Endothelial cell of umbilical vein (primary cell): ENCODE measurements around the gene SPIRE1. TPM values are rescaled to one million over a fixed set of nuclear protein-coding genes. Genes with fewer than 3 reads are reported as not detected.

Experiments
- BruUV-seq: library from RNA; stranded (reverse); fragments of 400-500 nt; replicated peaks from 2 replicates; lab custom pipeline; 2021; lab: Mats Ljungman, UMichigan
- CTCF ChIA-PET: fragments of 300-600, 350-600 bp; sonication (Branson Sonifier 250); formaldehyde crosslinking; loops from one replicate; lab custom pipeline; 2021; ENCODE audit warnings: antibody characterized with exemption, inconsistent platforms; lab: Charles Lee
- POLR2A ChIA-PET: fragments of 300-600, 350-600 bp; sonication (Branson Sonifier 250); formaldehyde crosslinking; loops from one replicate; lab custom pipeline; 2021; ENCODE audit warnings: antibody characterized with exemption, inconsistent platforms; lab: Charles Lee
- DNase-seq: peaks from one replicate; pipeline ENCODE4 v3.0.0-alpha.2; 2011; ENCODE audit warnings: low read depth, low spot score
- FAIRE-seq: peaks from 2 replicates; lab custom pipeline; 2011; peaks lifted over from hg19 to GRCh38; lab: Jason Lieb, UNC
- H2AFZ ChIP-seq: 2 replicates; pipeline ENCODE4 v1.6.0; 2012; ENCODE audit warnings: low read depth, low read length, control low read depth, inconsistent platforms
- H3K27ac ChIP-seq: 2 replicates; pipeline ENCODE4 v1.5.1; 2011; ENCODE audit warnings: low read depth, mild to moderate bottlenecking, control low read depth, low read length, moderate library complexity; ENCODE audit not compliant: insufficient read depth
- H3K27me3 ChIP-seq, 2 experiments: 2 replicates each; pipeline versions ENCODE4 v1.6.0 to v1.6.1; 2011; ENCODE audit warnings: low read length in 2 of 2, mixed read lengths in 1 of 2; ENCODE audit not compliant: control insufficient read depth in 2 of 2, insufficient read depth in 2 of 2
- H3K36me3 ChIP-seq, 2 experiments: 2 replicates in 1 of 2; 3 replicates in 1 of 2; pipeline ENCODE4 v1.5.1; 2011; ENCODE audit warnings: low read length in 2 of 2, mild to moderate bottlenecking in 1 of 2, moderate library complexity in 1 of 2; ENCODE audit not compliant: control insufficient read depth in 2 of 2, insufficient read depth in 2 of 2; ENCODE audit errors: extremely low read depth in 1 of 2
- H3K4me1 ChIP-seq: 3 replicates; pipeline ENCODE4 v1.5.1; 2011; ENCODE audit warnings: mild to moderate bottlenecking, low read length; ENCODE audit not compliant: control insufficient read depth, insufficient read depth; ENCODE audit errors: extremely low read depth
- H3K4me2 ChIP-seq: 2 replicates; pipeline ENCODE4 v1.6.1; 2011; ENCODE audit warnings: low read length, control low read depth, mixed read lengths; ENCODE audit not compliant: insufficient read depth
- H3K4me3 ChIP-seq, 3 experiments: fragments of 200-600 bp in 1 of 3; sonication (generic), shearing (Covaris generic) in 1 of 3; replicated peaks in 1 of 3; 2 replicates each; pipeline ENCODE4 v1.5.1; 2011 to 2016; ENCODE audit warnings: control low read depth in 3 of 3, low read length in 3 of 3, mild to moderate bottlenecking in 2 of 3, inconsistent platforms in 1 of 3, low read depth in 1 of 3, moderate library complexity in 1 of 3; ENCODE audit not compliant: insufficient read depth in 1 of 3
- H3K79me2 ChIP-seq: 2 replicates; pipeline ENCODE4 v1.6.0; 2012; ENCODE audit warnings: low read length, inconsistent platforms; ENCODE audit not compliant: control insufficient read depth, insufficient read depth
- H3K9ac ChIP-seq: replicated peaks from 2 replicates; pipeline ENCODE3; 2011; ENCODE audit warnings: low read length, control low read depth; ENCODE audit not compliant: insufficient read depth; ENCODE audit errors: extremely low read depth
- H3K9me1 ChIP-seq: replicated peaks from 3 replicates; pipeline ENCODE4 v1.6.0; 2011; ENCODE audit warnings: mild to moderate bottlenecking, low read length; ENCODE audit not compliant: control insufficient read depth, insufficient read depth; ENCODE audit errors: extremely low read depth
- H3K9me3 ChIP-seq: replicated peaks from 2 replicates; pipeline ENCODE4 v1.5.1; 2012; ENCODE audit warnings: low read length, inconsistent platforms; ENCODE audit not compliant: control insufficient read depth, insufficient read depth
- H4K20me1 ChIP-seq: replicated peaks from 2 replicates; pipeline ENCODE3; 2011; ENCODE audit warnings: mild to moderate bottlenecking, low read length; ENCODE audit not compliant: control insufficient read depth, insufficient read depth; ENCODE audit errors: extremely low read depth
- CTCF ChIP-seq, 2 donors: IDR thresholded peaks; 1 replicate in 1 of 2; 2 replicates in 1 of 2; pipeline ENCODE4 v1.5.1; 2011; ENCODE audit warnings: low read length in 2 of 2, mild to moderate bottlenecking in 2 of 2, moderate library complexity in 2 of 2, control low read depth in 1 of 2, inconsistent platforms in 1 of 2, low read depth in 1 of 2; ENCODE audit not compliant: insufficient read depth in 1 of 2; ENCODE audit errors: extremely low read depth in 1 of 2
- EZH2 ChIP-seq: IDR thresholded peaks from 2 replicates; pipeline ENCODE4 v1.6.1; 2012; ENCODE audit warnings: borderline replicate concordance, low read depth, mild to moderate bottlenecking, moderate library complexity, low read length, inconsistent platforms; ENCODE audit not compliant: severe bottlenecking
- FOS ChIP-seq: IDR thresholded peaks from 2 replicates; pipeline ENCODE4 v1.6.1; 2011; ENCODE audit warnings: mild to moderate bottlenecking, low read length, moderate library complexity, borderline replicate concordance; ENCODE audit not compliant: insufficient read depth
- GATA2 ChIP-seq: IDR thresholded peaks from 2 replicates; pipeline ENCODE4 v1.7.0; 2011; ENCODE audit warnings: low read depth, mild to moderate bottlenecking, moderate library complexity, mixed read lengths, low read length; ENCODE audit not compliant: insufficient read length, insufficient read depth
- JUN ChIP-seq: IDR thresholded peaks from 2 replicates; pipeline ENCODE4 v1.6.1; 2011; ENCODE audit warnings: borderline replicate concordance, low read depth; ENCODE audit not compliant: insufficient read length, insufficient read depth
- MYC ChIP-seq: IDR thresholded peaks from one replicate; pipeline ENCODE4 v1.6.1; 2011; ENCODE audit warnings: mild to moderate bottlenecking, low read depth, low read length
- POLR2A ChIP-seq: IDR thresholded peaks from 2 replicates; pipeline ENCODE4 v1.6.1; 2012; ENCODE audit warnings: low read depth, mild to moderate bottlenecking, control low read depth, low read length
- POLR2AphosphoS5 ChIP-seq: IDR thresholded peaks from 2 replicates; pipeline ENCODE4 v1.6.1; 2012; ENCODE audit warnings: low read depth, mild to moderate bottlenecking, control low read depth, low read length, moderate library complexity; ENCODE audit not compliant: insufficient read depth
- dilution Hi-C: fragments of 300-500 bp; cut with MboI; formaldehyde crosslinking; loops from one replicate; pipeline ENCODE4 v1.15.0; 2019; ENCODE audit warnings: low sequenced_read_pairs; ENCODE audit not compliant: extremely low pct_ligation_motif_present
- intact Hi-C: fragments of 100-400 bp; cut with micrococcal nuclease; formaldehyde crosslinking; loops from one replicate; pipeline ENCODE4 v1.10.0; 2022
- polyA plus RNA-seq, 4 experiments: library from polyadenylated mRNA; depleted of rRNA in 3 of 4; stranded (reverse) in 3 of 4; unstranded in 1 of 4; fragments of >200 nt; gene quantifications; 2 replicates each; pipeline versions ENCODE4 v1.2.1 to v1.2.3, GENCODE V29; 2011 to 2012; ENCODE audit warnings: missing spikeins in 1 of 4
- total RNA-seq: library from RNA; stranded (reverse); gene quantifications from 2 replicates; pipeline ENCODE4 v1.2.3, GENCODE V29; 2021
- TF ChIP-seq, protein P1 (sequence below): IDR thresholded peaks from 2 replicates; pipeline ENCODE4 v1.6.1; 2011; ENCODE audit not compliant: insufficient read depth, insufficient read length

The SPIRE1 gene
- total and polyA plus RNA-seq, 2 donors (not counting 3 experiments of a cell fraction or from before 2014, with no cell fraction given), result 13.1 to 44.0 TPM

GRCh38 chr18:12659904-12660605, 2.1 kb upstream of the SPIRE1 start:
- Histone ChIP-seq H3K4me1 (peaks cover 35% of the 10 kb centered on the region), H4K20me1 (no peaks in the 10 kb centered on the region), H3K9me3 (no peaks in the 10 kb centered on the region), H3K4me2 (peak overlapping the region; percentile 73), H2AFZ (no peak overlapping the region), H3K9me1 (no peaks in the 10 kb centered on the region), H3K27me3 (no peaks in the 10 kb centered on the region), H3K9ac (peak overlapping the region; percentile 43), H3K4me3 (no peak overlapping the region), H3K36me3 (no peaks in the 10 kb centered on the region), H3K79me2 (peaks cover 26% of the 10 kb centered on the region), H3K27ac (peak overlapping the region; percentile 90)
- ChIA-PET POLR2A (interaction anchor here (0.7 kb wide), 1 partner anchor 206 kb away, joined by 4 read pairs; no protein-coding TSS in a partner anchor), CTCF (interaction anchor here (0.6 to 5.4 kb wide), 11 partner anchors 10 to 332 kb away, joined by 3 to 65 read pairs (median 4); partner anchors contain the start of gene CEP76)
- peak; percentile 93 for DNase-seq
- dilution Hi-C loops, result no loop called here
- no TSS peak for BruUV-seq
- intact Hi-C loops, result loop anchor here (1.0 to 10.0 kb wide), 7 partner anchors 42 to 375 kb away; partner anchors contain the start of genes AFG3L2 and CEP76
- FAIRE-seq, result peak; percentile 77
- TF ChIP-seq MYC (no peak), FOS (peak; percentile 44), EZH2 (no peak), POLR2AphosphoS5 (peak; percentile 40), CTCF (IDR thresholded peaks at IDR 0.05; ENCODE audit: extremely low read depth in 1 of 2, insufficient read depth in 1 of 2, low read depth in 1 of 2, low read length in 2 of 2) (peak; percentile 74 to 76), JUN (peak; percentile 89), GATA2 (peak; percentile 74), POLR2A (peak; percentile 47)
- TF ChIP-seq, protein P1, sequence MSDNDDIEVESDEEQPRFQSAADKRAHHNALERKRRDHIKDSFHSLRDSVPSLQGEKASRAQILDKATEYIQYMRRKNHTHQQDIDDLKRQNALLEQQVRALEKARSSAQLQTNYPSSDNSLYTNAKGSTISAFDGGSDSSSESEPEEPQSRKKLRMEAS, result no peak
